Measurements from ENCODE around the gene FBXO2. TPM values are rescaled to one million over a fixed set of nuclear protein-coding genes. Genes with fewer than 3 reads are reported as not detected.
"Not testable (repeated sequence)": the region's sequence is repeated elsewhere in the genome, so short reads cannot be mapped to it uniquely, and the experiment has no call there.

Gene FBXO2
- total RNA-seq, 1 donor from 2014 or later = 17.2 TPM

- DNase-seq (ENCODE audit: low read depth) = no peak
Observed at GRCh38 chr1:11629184-11630016, 24.8 kb downstream of the FBXO2 start.

- no peak for DNase-seq (ENCODE audit: low read depth)
Observed at GRCh38 chr1:11628767-11629166, 25.5 kb downstream of the FBXO2 start.

- DNase-seq (ENCODE audit: low read depth) = no peak
Observed at GRCh38 chr1:11626551-11626950, 27.7 kb downstream of the FBXO2 start.

GRCh38 chr1:11623702-11624101, 30.5 kb downstream of the FBXO2 start:
- DNase-seq (ENCODE audit: low read depth) = no peak

- no peak for DNase-seq (ENCODE audit: low read depth)
Observed at GRCh38 chr1:11622398-11622797, 31.8 kb downstream of the FBXO2 start.

- no peak for DNase-seq (ENCODE audit: low read depth)
Observed at GRCh38 chr1:11620924-11621323, 33.3 kb downstream of the FBXO2 start.

GRCh38 chr1:11620405-11620804, 33.8 kb downstream of the FBXO2 start:
- DNase-seq (ENCODE audit: low read depth) = no peak

- DNase-seq (ENCODE audit: low read depth) = no peak
Observed at GRCh38 chr1:11617741-11618140, 36.5 kb downstream of the FBXO2 start.

- DNase-seq (ENCODE audit: low read depth) = no peak
Observed at GRCh38 chr1:11617314-11617713, 36.9 kb downstream of the FBXO2 start.

- DNase-seq (ENCODE audit: low read depth) = no peak
Observed at GRCh38 chr1:11616766-11617165, 37.5 kb downstream of the FBXO2 start.

GRCh38 chr1:11615090-11615489, 39.1 kb downstream of the FBXO2 start:
- DNase-seq (ENCODE audit: low read depth) = no peak

- no peak for DNase-seq (ENCODE audit: low read depth)
Observed at GRCh38 chr1:11613347-11613746, 40.9 kb downstream of the FBXO2 start.

- no peak for DNase-seq (ENCODE audit: low read depth)
Observed at GRCh38 chr1:11611638-11612327, 42.4 kb downstream of the FBXO2 start.

GRCh38 chr1:11610629-11611180, 43.5 kb downstream of the FBXO2 start:
- no peak for DNase-seq (ENCODE audit: low read depth)

GRCh38 chr1:11609378-11609777, 44.9 kb downstream of the FBXO2 start:
- DNase-seq (ENCODE audit: low read depth) = not testable (repeated sequence)

- DNase-seq (ENCODE audit: low read depth) = not testable (repeated sequence)
Observed at GRCh38 chr1:11608596-11609130, 45.6 kb downstream of the FBXO2 start.

- no peak for DNase-seq (ENCODE audit: low read depth)
Observed at GRCh38 chr1:11606775-11607174, 47.5 kb downstream of the FBXO2 start.

GRCh38 chr1:11602981-11603380, 51.2 kb downstream of the FBXO2 start:
- no peak for DNase-seq (ENCODE audit: low read depth)

GRCh38 chr1:11602424-11602823, 51.8 kb downstream of the FBXO2 start:
- DNase-seq (ENCODE audit: low read depth) = no peak

- no peak for DNase-seq (ENCODE audit: low read depth)
Observed at GRCh38 chr1:11600836-11601235, 53.4 kb downstream of the FBXO2 start.

- DNase-seq (ENCODE audit: low read depth) = no peak
Observed at GRCh38 chr1:11599891-11600576, 54.2 kb downstream of the FBXO2 start.

- DNase-seq (ENCODE audit: low read depth) = no peak
Observed at GRCh38 chr1:11598461-11598860, 55.8 kb downstream of the FBXO2 start.
